Choroid plexus epithelial cell (primary cell): ENCODE measurements around the gene C1QTNF4.
"Not testable (repeated sequence)": the region's sequence is repeated elsewhere in the genome, so short reads cannot be mapped to it uniquely, and the experiment has no call there.

Source experiments
- DNase-seq: peaks from one replicate; pipeline ENCODE4 v3.0.0-alpha.2; 2010; ENCODE audit warnings: low read depth
- H3K4me3 ChIP-seq: 2 replicates; pipeline ENCODE4 v1.5.1; 2011; ENCODE audit warnings: low read depth, mild to moderate bottlenecking, control low read depth, low read length, moderate library complexity
- TF ChIP-seq, protein P1 (sequence below): conservative IDR thresholded peaks from 2 replicates; pipeline ENCODE4 v1.5.1; 2011; ENCODE audit warnings: low read depth, mild to moderate bottlenecking, control low read depth, inconsistent platforms, low read length, moderate library complexity

The C1QTNF4 gene

DNA sequence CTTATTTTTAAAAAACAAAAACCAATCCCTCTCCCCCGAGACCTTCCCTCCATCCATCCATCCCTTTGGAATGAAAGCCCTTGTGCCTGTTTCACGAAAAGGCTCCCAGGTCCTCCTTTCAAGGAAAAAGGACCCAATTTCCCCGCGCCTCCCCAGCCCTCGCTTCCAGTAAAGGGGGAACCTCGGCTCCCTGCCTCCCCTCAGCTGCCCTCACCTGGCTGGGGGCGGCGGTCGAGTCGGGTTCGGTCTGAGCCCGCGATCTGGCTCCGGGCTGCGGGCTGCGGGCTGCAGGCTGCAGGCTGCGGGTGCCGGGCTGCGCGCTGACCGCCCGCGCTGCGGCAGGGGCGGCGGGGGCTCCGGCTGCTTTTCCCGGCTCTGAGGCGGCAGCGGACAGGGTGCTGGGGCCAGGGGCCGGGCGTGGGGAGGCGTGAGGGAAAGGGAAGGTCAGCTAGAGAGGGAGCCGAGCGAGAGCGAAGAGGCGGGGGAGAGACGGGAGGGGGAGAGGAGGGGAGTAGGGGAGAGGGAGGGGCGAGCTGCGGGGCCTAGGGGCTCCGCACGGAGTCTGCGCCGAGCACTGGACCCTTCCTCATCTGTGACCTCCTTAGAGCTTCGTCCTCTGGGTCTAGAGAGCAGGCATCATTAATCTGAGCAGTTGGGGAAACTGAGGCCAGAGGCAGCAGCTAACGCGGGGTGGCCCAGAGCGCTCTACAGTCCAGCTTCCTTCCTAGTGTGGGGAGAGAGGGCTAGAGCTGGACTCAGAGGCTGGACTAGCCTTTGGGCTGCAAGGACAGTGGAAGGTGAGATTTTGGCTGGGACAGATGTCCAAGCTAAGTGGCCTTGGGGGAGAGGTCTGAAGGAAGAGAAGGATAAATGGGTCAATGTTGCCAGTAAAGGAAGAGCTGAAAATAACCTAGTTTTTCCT lies at the start of gene C1QTNF4:
Gene C1QTNF4 (minus strand): TSS at position 478 of the 922 bp plus-strand sequence. CDS start 3,601 bp downstream, outside the sequence.
- DNase-seq: no peak
- peak within 1 kb of the TSS; percentile 37 for H3K4me3 ChIP-seq
- TF ChIP-seq, protein P1, sequence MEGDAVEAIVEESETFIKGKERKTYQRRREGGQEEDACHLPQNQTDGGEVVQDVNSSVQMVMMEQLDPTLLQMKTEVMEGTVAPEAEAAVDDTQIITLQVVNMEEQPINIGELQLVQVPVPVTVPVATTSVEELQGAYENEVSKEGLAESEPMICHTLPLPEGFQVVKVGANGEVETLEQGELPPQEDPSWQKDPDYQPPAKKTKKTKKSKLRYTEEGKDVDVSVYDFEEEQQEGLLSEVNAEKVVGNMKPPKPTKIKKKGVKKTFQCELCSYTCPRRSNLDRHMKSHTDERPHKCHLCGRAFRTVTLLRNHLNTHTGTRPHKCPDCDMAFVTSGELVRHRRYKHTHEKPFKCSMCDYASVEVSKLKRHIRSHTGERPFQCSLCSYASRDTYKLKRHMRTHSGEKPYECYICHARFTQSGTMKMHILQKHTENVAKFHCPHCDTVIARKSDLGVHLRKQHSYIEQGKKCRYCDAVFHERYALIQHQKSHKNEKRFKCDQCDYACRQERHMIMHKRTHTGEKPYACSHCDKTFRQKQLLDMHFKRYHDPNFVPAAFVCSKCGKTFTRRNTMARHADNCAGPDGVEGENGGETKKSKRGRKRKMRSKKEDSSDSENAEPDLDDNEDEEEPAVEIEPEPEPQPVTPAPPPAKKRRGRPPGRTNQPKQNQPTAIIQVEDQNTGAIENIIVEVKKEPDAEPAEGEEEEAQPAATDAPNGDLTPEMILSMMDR: no peak

DNA sequence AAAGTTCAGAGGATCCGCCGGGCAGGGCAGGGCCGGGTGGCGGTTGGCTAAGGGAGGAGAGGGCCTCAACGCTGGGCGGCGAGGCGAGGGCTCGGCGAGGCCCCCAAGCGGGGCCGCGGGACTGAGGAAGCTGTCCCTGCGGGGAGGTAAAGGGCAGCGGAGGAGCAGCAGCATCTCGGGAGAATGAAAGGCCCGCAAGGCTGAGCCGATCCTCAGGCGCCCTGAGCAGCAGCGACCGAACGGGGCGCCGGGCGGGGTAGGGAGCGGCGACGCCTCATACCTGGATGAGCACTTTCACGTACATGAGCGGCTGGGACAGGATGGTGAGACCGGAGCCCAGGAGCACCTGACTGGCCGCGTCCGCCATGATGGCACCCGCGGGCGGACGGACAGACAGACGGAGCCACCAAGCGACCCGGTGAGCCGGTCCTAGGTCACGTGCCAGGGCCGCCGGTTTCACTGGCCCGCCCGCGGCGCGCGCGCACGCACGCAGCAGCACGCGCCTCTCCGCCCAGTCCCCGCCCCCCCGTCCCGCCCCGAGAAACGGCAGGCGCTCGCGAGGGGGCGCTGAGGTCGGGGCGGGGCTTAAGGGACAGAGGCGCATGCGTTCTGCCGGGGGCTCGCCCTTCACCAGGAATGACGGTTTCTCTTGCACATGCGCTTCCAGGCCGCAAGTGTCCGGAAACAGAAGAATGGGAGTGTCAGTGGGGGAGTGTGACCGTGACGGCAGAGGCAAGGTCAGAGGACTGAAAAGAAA lies 48.1 kb upstream of the C1QTNF4 start, which contains the start of gene MTCH2:
Gene MTCH2 (minus strand): TSS at position 461 of the 757 bp plus-strand sequence. CDS start 94 bp downstream, at position 367.
- peak within 1 kb of the TSS; percentile 96 for H3K4me3 ChIP-seq
- peak; percentile 98 for DNase-seq
- TF ChIP-seq, protein P1: no peak

DNA sequence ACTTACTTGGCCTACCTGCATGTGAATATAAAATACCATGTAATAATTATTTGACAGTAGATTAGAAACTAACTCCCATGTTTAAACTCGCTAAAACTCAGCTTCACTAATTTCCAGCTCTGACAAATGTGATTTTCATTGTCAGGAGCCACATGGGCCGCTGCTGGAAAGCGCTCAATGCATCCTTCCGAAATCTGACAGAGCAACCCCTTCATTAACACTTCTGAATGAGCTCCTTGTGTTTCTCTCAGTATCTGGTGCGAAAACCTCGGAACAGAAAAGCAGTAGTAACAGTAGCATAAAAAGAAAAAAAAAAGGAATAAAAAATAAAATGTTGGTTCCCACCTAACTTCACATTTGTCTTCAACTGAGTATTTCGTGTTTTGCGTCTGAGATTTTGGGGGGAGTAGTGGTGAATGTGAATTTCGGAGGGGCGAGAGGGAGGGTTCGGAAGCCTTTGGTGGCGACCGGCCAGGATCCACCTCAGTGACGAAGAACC lies 47.4 kb upstream of the C1QTNF4 start:
- TF ChIP-seq, protein P1: no peak
- no peak for DNase-seq
- peak overlapping the region; percentile 96 for H3K4me3 ChIP-seq

DNA sequence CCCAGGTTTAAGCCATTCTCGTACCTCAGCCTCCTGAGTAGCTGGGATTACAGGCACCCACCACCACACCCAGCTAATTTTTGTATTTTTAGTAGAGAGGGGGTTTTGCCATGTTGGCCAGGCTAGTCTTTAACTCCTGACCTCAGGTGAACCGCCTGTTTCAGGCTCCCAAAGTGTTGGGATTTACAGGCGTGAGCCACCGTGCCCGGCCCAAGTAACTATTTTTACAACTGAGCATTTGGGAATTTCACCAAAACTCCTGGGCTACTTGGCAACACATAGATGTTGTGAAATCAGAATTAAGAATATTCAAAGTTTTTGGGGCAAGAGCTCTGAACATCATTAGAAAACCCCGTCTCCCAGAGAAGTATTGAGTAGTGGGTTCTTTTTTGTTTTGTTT lies 46.3 kb upstream of the C1QTNF4 start:
- H3K4me3 ChIP-seq, DNase-seq: not testable (repeated sequence)

DNA sequence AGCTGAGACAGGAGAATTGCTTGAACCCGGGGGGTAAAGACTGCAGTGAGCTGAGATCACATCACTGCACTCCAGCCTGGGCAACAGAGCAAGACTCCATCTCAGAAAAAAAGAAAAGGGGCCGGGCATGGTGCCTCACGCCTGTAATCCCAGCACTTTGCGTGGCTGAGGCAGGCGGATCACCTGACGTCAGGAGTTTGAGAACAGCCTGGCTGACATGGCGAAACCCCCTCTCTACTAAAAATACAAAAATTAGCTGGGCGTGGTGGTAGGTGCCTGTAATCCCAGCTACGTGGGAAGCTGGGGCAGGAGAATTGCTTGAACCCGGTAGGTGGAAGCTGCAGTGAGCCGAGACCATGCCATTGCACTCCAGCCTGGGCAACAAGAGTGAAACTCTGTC lies 42.1 kb upstream of the C1QTNF4 start:
- DNase-seq, H3K4me3 ChIP-seq: not testable (repeated sequence)

DNA sequence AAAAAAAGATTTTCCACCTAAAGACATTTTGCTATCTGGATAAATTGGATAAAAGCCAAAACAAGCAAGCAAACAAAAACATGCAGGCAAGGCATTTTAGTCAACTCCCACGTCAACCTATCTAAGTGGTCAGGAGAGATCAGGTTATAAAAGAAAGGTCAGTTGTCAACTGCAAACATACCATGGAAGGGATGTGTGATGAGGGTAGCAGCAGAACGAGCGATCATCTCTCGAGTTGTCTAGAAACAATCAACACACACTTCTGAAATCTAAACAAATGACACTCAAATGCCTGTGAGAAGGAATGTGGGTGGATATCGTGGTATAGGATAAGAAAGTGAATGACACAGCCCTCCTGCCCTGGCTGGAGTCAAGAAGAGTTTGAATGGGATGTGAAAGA lies 37.3 kb upstream of the C1QTNF4 start:
- no peak overlapping the region for H3K4me3 ChIP-seq
- TF ChIP-seq, protein P1: no peak
- DNase-seq: peak; percentile 45

DNA sequence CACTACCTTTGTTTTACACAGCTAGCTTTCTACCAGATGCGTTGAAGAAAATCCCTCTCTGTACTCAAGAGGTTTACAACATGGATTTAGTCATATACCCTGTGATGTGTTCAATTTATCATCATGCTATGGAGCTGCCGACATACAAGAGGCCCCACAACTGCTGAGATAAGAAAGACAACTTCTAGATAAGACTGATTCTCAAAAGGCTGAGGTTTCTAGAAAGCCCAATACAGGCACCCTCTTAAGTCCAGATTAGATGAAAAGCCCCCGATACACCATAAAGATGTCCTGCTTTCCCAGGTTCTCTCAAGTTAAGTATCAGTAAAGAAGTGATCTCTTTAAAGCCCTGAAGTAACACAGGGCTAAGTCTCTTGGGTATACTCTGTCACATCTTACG lies 33.8 kb upstream of the C1QTNF4 start:
- TF ChIP-seq, protein P1: no peak
- no peak for DNase-seq

More for the DNA sequence above, 33.8 kb upstream of the C1QTNF4 start:
- H3K4me3 ChIP-seq: no peak overlapping the region
